HL-60 (cell line): Measurements from ENCODE around the gene PDCL3.

Source experiments
- GABPA ChIP-seq: IDR thresholded peaks from 2 replicates; pipeline ENCODE4 v1.6.1; 2012; ENCODE audit warnings: low read depth
- POLR2AphosphoS5 ChIP-seq: IDR thresholded peaks from 2 replicates; pipeline ENCODE4 v1.6.1; 2012; ENCODE audit warnings: low read depth
- SPI1 ChIP-seq: IDR thresholded peaks from 2 replicates; pipeline ENCODE4 v1.6.1; 2012; ENCODE audit warnings: low read depth, mild to moderate bottlenecking, borderline replicate concordance
- TF ChIP-seq, protein P1 (sequence below): IDR thresholded peaks from one replicate; pipeline ENCODE4 v1.5.1; 2011; ENCODE audit warnings: low read length, control low read depth, inconsistent platforms; ENCODE audit not compliant: insufficient read depth
- TF ChIP-seq, protein P2 (sequence below): IDR thresholded peaks from 2 replicates; pipeline ENCODE4 v1.6.1; 2012; ENCODE audit warnings: low read depth; ENCODE audit not compliant: insufficient replicate concordance

DNA sequence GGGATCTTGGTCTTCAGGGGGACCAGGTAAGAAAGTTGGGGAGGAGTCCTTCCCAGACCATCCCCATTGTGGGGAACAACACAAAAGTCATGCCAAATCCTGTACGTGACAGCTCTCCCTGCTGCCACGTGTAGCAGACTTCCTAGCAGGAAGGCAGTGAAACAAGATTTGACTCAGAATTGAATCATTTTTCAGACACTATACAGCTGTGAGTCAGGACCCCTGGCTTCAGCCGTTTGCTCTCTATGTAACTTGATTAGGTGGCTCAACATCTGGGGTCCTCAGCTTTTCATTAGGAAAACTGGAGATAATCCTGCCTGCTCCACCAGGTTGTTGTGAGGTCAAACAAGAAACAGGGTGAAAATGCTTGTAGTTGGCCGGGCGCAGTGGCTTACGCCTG lies 32.9 kb upstream of the PDCL3 start:
- TF ChIP-seq, protein P1, sequence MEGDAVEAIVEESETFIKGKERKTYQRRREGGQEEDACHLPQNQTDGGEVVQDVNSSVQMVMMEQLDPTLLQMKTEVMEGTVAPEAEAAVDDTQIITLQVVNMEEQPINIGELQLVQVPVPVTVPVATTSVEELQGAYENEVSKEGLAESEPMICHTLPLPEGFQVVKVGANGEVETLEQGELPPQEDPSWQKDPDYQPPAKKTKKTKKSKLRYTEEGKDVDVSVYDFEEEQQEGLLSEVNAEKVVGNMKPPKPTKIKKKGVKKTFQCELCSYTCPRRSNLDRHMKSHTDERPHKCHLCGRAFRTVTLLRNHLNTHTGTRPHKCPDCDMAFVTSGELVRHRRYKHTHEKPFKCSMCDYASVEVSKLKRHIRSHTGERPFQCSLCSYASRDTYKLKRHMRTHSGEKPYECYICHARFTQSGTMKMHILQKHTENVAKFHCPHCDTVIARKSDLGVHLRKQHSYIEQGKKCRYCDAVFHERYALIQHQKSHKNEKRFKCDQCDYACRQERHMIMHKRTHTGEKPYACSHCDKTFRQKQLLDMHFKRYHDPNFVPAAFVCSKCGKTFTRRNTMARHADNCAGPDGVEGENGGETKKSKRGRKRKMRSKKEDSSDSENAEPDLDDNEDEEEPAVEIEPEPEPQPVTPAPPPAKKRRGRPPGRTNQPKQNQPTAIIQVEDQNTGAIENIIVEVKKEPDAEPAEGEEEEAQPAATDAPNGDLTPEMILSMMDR, result no peak
- TF ChIP-seq SPI1, result no peak
- TF ChIP-seq POLR2AphosphoS5, result no peak
- TF ChIP-seq, protein P2, sequence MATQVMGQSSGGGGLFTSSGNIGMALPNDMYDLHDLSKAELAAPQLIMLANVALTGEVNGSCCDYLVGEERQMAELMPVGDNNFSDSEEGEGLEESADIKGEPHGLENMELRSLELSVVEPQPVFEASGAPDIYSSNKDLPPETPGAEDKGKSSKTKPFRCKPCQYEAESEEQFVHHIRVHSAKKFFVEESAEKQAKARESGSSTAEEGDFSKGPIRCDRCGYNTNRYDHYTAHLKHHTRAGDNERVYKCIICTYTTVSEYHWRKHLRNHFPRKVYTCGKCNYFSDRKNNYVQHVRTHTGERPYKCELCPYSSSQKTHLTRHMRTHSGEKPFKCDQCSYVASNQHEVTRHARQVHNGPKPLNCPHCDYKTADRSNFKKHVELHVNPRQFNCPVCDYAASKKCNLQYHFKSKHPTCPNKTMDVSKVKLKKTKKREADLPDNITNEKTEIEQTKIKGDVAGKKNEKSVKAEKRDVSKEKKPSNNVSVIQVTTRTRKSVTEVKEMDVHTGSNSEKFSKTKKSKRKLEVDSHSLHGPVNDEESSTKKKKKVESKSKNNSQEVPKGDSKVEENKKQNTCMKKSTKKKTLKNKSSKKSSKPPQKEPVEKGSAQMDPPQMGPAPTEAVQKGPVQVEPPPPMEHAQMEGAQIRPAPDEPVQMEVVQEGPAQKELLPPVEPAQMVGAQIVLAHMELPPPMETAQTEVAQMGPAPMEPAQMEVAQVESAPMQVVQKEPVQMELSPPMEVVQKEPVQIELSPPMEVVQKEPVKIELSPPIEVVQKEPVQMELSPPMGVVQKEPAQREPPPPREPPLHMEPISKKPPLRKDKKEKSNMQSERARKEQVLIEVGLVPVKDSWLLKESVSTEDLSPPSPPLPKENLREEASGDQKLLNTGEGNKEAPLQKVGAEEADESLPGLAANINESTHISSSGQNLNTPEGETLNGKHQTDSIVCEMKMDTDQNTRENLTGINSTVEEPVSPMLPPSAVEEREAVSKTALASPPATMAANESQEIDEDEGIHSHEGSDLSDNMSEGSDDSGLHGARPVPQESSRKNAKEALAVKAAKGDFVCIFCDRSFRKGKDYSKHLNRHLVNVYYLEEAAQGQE, result no peak
- no peak for TF ChIP-seq GABPA
